ENCODE data around the gene SLC35F3.
"Not testable (repeated sequence)": the region's sequence is repeated elsewhere in the genome, so short reads cannot be mapped to it uniquely, and the experiment has no call there.

SLC35F3 gene

GRCh38 chr1:234296496-234296895, 392.0 kb downstream of the SLC35F3 start:
- FAIRE-seq (no peak), DNase-seq (ENCODE audit: extremely low spot score, insufficient read length, low read depth) (no peak)

GRCh38 chr1:234297668-234298067, 393.2 kb downstream of the SLC35F3 start:
- DNase-seq (ENCODE audit: extremely low spot score, insufficient read length, low read depth) (no peak), FAIRE-seq (no peak)

GRCh38 chr1:234300096-234300495, 395.6 kb downstream of the SLC35F3 start:
- DNase-seq (ENCODE audit: extremely low spot score, insufficient read length, low read depth) (no peak), FAIRE-seq (no peak)

GRCh38 chr1:234301663-234302062, 397.2 kb downstream of the SLC35F3 start:
- not testable (repeated sequence) for DNase-seq (ENCODE audit: extremely low spot score, insufficient read length, low read depth); FAIRE-seq

GRCh38 chr1:234302354-234302962, 398.0 kb downstream of the SLC35F3 start:
- DNase-seq (ENCODE audit: extremely low spot score, insufficient read length, low read depth) (no peak), FAIRE-seq (no peak)

- FAIRE-seq (no peak), DNase-seq (ENCODE audit: extremely low spot score, insufficient read length, low read depth) (no peak)
Measured at GRCh38 chr1:234303231-234303630, 398.8 kb downstream of the SLC35F3 start.

GRCh38 chr1:234307726-234308125, 403.2 kb downstream of the SLC35F3 start:
- DNase-seq (ENCODE audit: extremely low spot score, insufficient read length, low read depth): no peak
- FAIRE-seq: no peak

- FAIRE-seq (no peak), DNase-seq (ENCODE audit: extremely low spot score, insufficient read length, low read depth) (no peak)
Measured at GRCh38 chr1:234309243-234309597, 404.7 kb downstream of the SLC35F3 start.

- DNase-seq (ENCODE audit: extremely low spot score, insufficient read length, low read depth) (peak; percentile 59), FAIRE-seq (peak; percentile 64)
Measured at GRCh38 chr1:234309598-234310459, 405.4 kb downstream of the SLC35F3 start.

- no peak for DNase-seq (ENCODE audit: extremely low spot score, insufficient read length, low read depth)
- FAIRE-seq: no peak
Measured at GRCh38 chr1:234310460-234310817, 406.0 kb downstream of the SLC35F3 start.

- DNase-seq (ENCODE audit: extremely low spot score, insufficient read length, low read depth): no peak
- no peak for FAIRE-seq
Measured at GRCh38 chr1:234311414-234311813, 406.9 kb downstream of the SLC35F3 start.

GRCh38 chr1:234313171-234313570, 408.7 kb downstream of the SLC35F3 start:
- DNase-seq (ENCODE audit: extremely low spot score, insufficient read length, low read depth) (no peak), FAIRE-seq (no peak)

GRCh38 chr1:234315091-234315541, 410.6 kb downstream of the SLC35F3 start:
- FAIRE-seq (no peak), DNase-seq (ENCODE audit: extremely low spot score, insufficient read length, low read depth) (no peak)

GRCh38 chr1:234315588-234315987, 411.1 kb downstream of the SLC35F3 start:
- FAIRE-seq (no peak), DNase-seq (ENCODE audit: extremely low spot score, insufficient read length, low read depth) (no peak)

GRCh38 chr1:234316486-234316885, 412.0 kb downstream of the SLC35F3 start:
- no peak for FAIRE-seq
- no peak for DNase-seq (ENCODE audit: extremely low spot score, insufficient read length, low read depth)

- FAIRE-seq: no peak
- no peak for DNase-seq (ENCODE audit: extremely low spot score, insufficient read length, low read depth)
Measured at GRCh38 chr1:234316937-234317336, 412.5 kb downstream of the SLC35F3 start.

- FAIRE-seq: no peak
- DNase-seq (ENCODE audit: extremely low spot score, insufficient read length, low read depth): no peak
Measured at GRCh38 chr1:234320069-234320468, 415.6 kb downstream of the SLC35F3 start.

GRCh38 chr1:234320549-234320948, 416.1 kb downstream of the SLC35F3 start:
- no peak for DNase-seq (ENCODE audit: extremely low spot score, insufficient read length, low read depth)
- FAIRE-seq: no peak

- no peak for DNase-seq (ENCODE audit: extremely low spot score, insufficient read length, low read depth)
- no peak for FAIRE-seq
Measured at GRCh38 chr1:234321231-234321630, 416.8 kb downstream of the SLC35F3 start.

GRCh38 chr1:234322097-234322496, 417.6 kb downstream of the SLC35F3 start:
- no peak for DNase-seq (ENCODE audit: extremely low spot score, insufficient read length, low read depth)
- FAIRE-seq: peak; percentile 29

GRCh38 chr1:234322979-234323378, 418.5 kb downstream of the SLC35F3 start:
- peak; percentile 5 for FAIRE-seq

GRCh38 chr1:234324821-234325220, 420.3 kb downstream of the SLC35F3 start:
- FAIRE-seq: no peak

More at GRCh38 chr1:234322979-234323378, 418.5 kb downstream of the SLC35F3 start:
- no peak for DNase-seq (ENCODE audit: extremely low spot score, insufficient read length, low read depth)

More at GRCh38 chr1:234324821-234325220, 420.3 kb downstream of the SLC35F3 start:
- no peak for DNase-seq (ENCODE audit: extremely low spot score, insufficient read length, low read depth)

Data from GM18507 (cell line).